Measurements from ENCODE around the gene NDST3.

Gene NDST3

GRCh38 chr4:118029224-118029623 lies 5.1 kb upstream of the NDST3 start:
- H3K4me2 ChIP-seq (ENCODE audit: low read length) = no peak overlapping the region

GRCh38 chr4:118032691-118033090 lies 1.6 kb upstream of the NDST3 start:
- Histone ChIP-seq H3K4me1 (ENCODE audit: control insufficient read depth, low read length) (no peaks in the 10 kb centered on the region), H3K9me3 (ENCODE audit: control insufficient read depth, insufficient read depth, low read length) (no peaks in the 10 kb centered on the region), H4K20me1 (ENCODE audit: control insufficient read depth, insufficient read depth, low read depth, low read length) (no peaks in the 10 kb centered on the region), H3K27me3 (ENCODE audit: control insufficient read depth, low read length) (no peaks in the 10 kb centered on the region), H3K79me2 (ENCODE audit: control insufficient read depth, low read length) (no peaks in the 10 kb centered on the region), H3K9me2 (replicated peaks; ENCODE audit: control insufficient read depth, low read length) (no peaks in the 10 kb centered on the region), H3K36me3 (ENCODE audit: control insufficient read depth, low read length) (no peaks in the 10 kb centered on the region), H3K4me2 (ENCODE audit: low read length) (no peak overlapping the region), H3K4me3 (ENCODE audit: low read length) (no peak overlapping the region), H3K27ac (ENCODE audit: low read depth, low read length) (no peak overlapping the region), H3F3A (ENCODE audit: control insufficient read depth, insufficient read depth) (no peaks in the 10 kb centered on the region)
- no peak for TF ChIP-seq CTCF (IDR thresholded peaks at IDR 0.05; ENCODE audit: low read depth, low read length, poor library complexity, severe bottlenecking)
- no peak for TF ChIP-seq EZH2phosphoT487 (IDR thresholded peaks at IDR 0.05; ENCODE audit: borderline replicate concordance, low read length)

More at GRCh38 chr4:118029224-118029623, 5.1 kb upstream of the NDST3 start:
- TF ChIP-seq EZH2phosphoT487 (IDR thresholded peaks at IDR 0.05; ENCODE audit: borderline replicate concordance, low read length) = no peak
- TF ChIP-seq CTCF (IDR thresholded peaks at IDR 0.05; ENCODE audit: low read depth, low read length, poor library complexity, severe bottlenecking) = no peak
- Histone ChIP-seq H3K9me3 (ENCODE audit: control insufficient read depth, insufficient read depth, low read length) (no peaks in the 10 kb centered on the region), H3K27ac (ENCODE audit: low read depth, low read length) (no peak overlapping the region), H3K79me2 (ENCODE audit: control insufficient read depth, low read length) (no peaks in the 10 kb centered on the region), H4K20me1 (ENCODE audit: control insufficient read depth, insufficient read depth, low read depth, low read length) (no peaks in the 10 kb centered on the region), H3K4me3 (ENCODE audit: low read length) (no peak overlapping the region), H3F3A (ENCODE audit: control insufficient read depth, insufficient read depth) (no peaks in the 10 kb centered on the region), H3K27me3 (ENCODE audit: control insufficient read depth, low read length) (no peaks in the 10 kb centered on the region), H3K4me1 (ENCODE audit: control insufficient read depth, low read length) (no peaks in the 10 kb centered on the region), H3K9me2 (replicated peaks; ENCODE audit: control insufficient read depth, low read length) (no peaks in the 10 kb centered on the region), H3K36me3 (ENCODE audit: control insufficient read depth, low read length) (no peaks in the 10 kb centered on the region)

- no peaks in the 10 kb centered on the region for H3K4me1 ChIP-seq (ENCODE audit: control insufficient read depth, low read length)
- no peaks in the 10 kb centered on the region for H3K27me3 ChIP-seq (ENCODE audit: control insufficient read depth, low read length)
- H3K36me3 ChIP-seq (ENCODE audit: control insufficient read depth, low read length) = no peaks in the 10 kb centered on the region
- H4K20me1 ChIP-seq (ENCODE audit: control insufficient read depth, insufficient read depth, low read depth, low read length) = no peaks in the 10 kb centered on the region
- H3K4me3 ChIP-seq (ENCODE audit: low read length) = no peak overlapping the region
- H3K79me2 ChIP-seq (ENCODE audit: control insufficient read depth, low read length) = no peaks in the 10 kb centered on the region
- no peaks in the 10 kb centered on the region for H3K9me2 ChIP-seq (replicated peaks; ENCODE audit: control insufficient read depth, low read length)
- TF ChIP-seq EZH2phosphoT487 (IDR thresholded peaks at IDR 0.05; ENCODE audit: borderline replicate concordance, low read length) = no peak
- no peak for TF ChIP-seq CTCF (IDR thresholded peaks at IDR 0.05; ENCODE audit: low read depth, low read length, poor library complexity, severe bottlenecking)
- H3F3A ChIP-seq (ENCODE audit: control insufficient read depth, insufficient read depth) = no peaks in the 10 kb centered on the region
- H3K27ac ChIP-seq (ENCODE audit: low read depth, low read length) = no peak overlapping the region
- H3K4me2 ChIP-seq (ENCODE audit: low read length) = no peak overlapping the region
- H3K9me3 ChIP-seq (ENCODE audit: control insufficient read depth, insufficient read depth, low read length) = no peaks in the 10 kb centered on the region
These were observed 886 bp upstream of the NDST3 start for GRCh38 chr4:118033148-118034052.
